Glutamatergic neuron (in vitro differentiated cells): ENCODE data around the gene STXBP6. TPM values are rescaled to one million over a fixed set of nuclear protein-coding genes. Genes with fewer than 3 reads are reported as not detected.

Experiments
- DNase-seq: peaks from one replicate; pipeline ENCODE4 v3.0.0; 2022
- H3K27ac Mint-ChIP-seq: one replicate; pipeline ENCODE4 v1.8.0; 2020; ENCODE audit warnings: mild to moderate bottlenecking, mixed read lengths, inconsistent platforms; ENCODE audit not compliant: unreplicated experiment
- H3K27me3 Mint-ChIP-seq: one replicate; pipeline ENCODE4 v1.8.0; 2020; ENCODE audit warnings: mild to moderate bottlenecking, moderate library complexity, mixed read lengths, inconsistent platforms; ENCODE audit not compliant: unreplicated experiment
- H3K36me3 Mint-ChIP-seq: one replicate; pipeline ENCODE4 v1.8.0; 2020; ENCODE audit warnings: mild to moderate bottlenecking, mixed read lengths, inconsistent platforms; ENCODE audit not compliant: unreplicated experiment
- H3K4me1 Mint-ChIP-seq: one replicate; pipeline ENCODE4 v1.8.0; 2020; ENCODE audit warnings: mild to moderate bottlenecking, low read depth, mixed read lengths, inconsistent platforms; ENCODE audit not compliant: unreplicated experiment
- H3K4me3 Mint-ChIP-seq: one replicate; pipeline ENCODE4 v1.8.0; 2020; ENCODE audit warnings: mild to moderate bottlenecking, mixed read lengths, inconsistent platforms; ENCODE audit not compliant: unreplicated experiment
- H3K9me3 Mint-ChIP-seq: one replicate; pipeline ENCODE4 v1.8.0; 2020; ENCODE audit warnings: mild to moderate bottlenecking, moderate library complexity, mixed read lengths, inconsistent platforms; ENCODE audit not compliant: unreplicated experiment
- total RNA-seq: library from RNA; stranded (reverse); fragmentation: NEBNext Ultra II Directional; extraction: Animal tissue kit (Norgen Biotek cat#: 25700); gene quantifications from one replicate; pipeline ENCODE4 v1.2.1, GENCODE V29; 2021; ENCODE audit not compliant: unreplicated experiment
- TF ChIP-seq, protein P1 (sequence below): fragments of 200-600 bp; sonication (generic); IDR thresholded peaks from one replicate; pipeline ENCODE4 v1.5.0; 2021; ENCODE audit not compliant: partially characterized antibody, unreplicated experiment

Gene STXBP6
- total RNA-seq, 1 donor from 2014 or later = 0.49 TPM

DNA sequence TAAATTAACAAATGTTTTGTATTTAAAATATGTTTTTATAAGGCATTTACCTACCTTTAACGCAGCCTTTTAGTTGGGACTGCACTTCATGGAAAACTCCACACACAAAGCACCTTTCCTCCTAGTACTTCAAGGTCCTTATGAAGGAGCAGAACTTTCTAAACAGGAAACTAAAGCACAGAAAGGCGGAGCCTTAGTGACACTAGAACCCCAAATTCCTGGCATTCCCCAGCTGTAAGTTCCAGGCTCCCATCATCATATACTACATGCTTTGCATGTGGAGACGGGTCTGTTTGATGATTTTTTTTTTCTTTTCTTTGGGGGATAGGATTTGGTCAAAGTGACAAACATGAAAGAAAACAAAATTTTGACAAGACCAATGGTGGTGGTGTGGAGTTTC, 39.5 kb downstream of the STXBP6 start:
- no peaks in the 10 kb centered on the region for H3K36me3 Mint-ChIP-seq
- H3K27me3 Mint-ChIP-seq = no peaks in the 10 kb centered on the region
- H3K9me3 Mint-ChIP-seq = no peaks in the 10 kb centered on the region
- no peaks in the 10 kb centered on the region for H3K4me1 Mint-ChIP-seq
- TF ChIP-seq, protein P1, sequence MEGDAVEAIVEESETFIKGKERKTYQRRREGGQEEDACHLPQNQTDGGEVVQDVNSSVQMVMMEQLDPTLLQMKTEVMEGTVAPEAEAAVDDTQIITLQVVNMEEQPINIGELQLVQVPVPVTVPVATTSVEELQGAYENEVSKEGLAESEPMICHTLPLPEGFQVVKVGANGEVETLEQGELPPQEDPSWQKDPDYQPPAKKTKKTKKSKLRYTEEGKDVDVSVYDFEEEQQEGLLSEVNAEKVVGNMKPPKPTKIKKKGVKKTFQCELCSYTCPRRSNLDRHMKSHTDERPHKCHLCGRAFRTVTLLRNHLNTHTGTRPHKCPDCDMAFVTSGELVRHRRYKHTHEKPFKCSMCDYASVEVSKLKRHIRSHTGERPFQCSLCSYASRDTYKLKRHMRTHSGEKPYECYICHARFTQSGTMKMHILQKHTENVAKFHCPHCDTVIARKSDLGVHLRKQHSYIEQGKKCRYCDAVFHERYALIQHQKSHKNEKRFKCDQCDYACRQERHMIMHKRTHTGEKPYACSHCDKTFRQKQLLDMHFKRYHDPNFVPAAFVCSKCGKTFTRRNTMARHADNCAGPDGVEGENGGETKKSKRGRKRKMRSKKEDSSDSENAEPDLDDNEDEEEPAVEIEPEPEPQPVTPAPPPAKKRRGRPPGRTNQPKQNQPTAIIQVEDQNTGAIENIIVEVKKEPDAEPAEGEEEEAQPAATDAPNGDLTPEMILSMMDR = no peak
- no peak overlapping the region for H3K27ac Mint-ChIP-seq
- no peak overlapping the region for H3K4me3 Mint-ChIP-seq
- no peak for DNase-seq

DNA sequence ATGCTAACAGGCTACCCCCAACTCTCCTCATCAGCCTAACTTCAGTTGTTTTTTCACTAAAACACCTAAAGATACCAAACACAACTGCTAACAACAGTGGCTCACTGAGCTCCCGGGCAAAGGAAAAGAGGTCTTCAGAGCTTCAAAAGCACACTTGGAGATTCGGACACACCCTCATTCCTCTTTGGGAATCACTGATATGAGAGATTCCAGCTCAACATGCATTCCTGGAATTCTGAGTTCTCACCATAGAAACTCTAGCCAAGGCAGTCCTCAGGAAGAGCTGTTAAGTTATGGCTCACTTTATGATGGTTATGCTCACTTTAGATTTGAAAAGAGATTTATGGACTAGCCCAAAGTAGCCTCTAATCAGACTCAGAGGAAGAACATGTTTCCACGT, 40.1 kb downstream of the STXBP6 start:
- H3K4me3 Mint-ChIP-seq = no peak overlapping the region
- H3K27ac Mint-ChIP-seq = no peak overlapping the region
- H3K9me3 Mint-ChIP-seq = no peaks in the 10 kb centered on the region
- no peaks in the 10 kb centered on the region for H3K4me1 Mint-ChIP-seq
- H3K27me3 Mint-ChIP-seq = no peaks in the 10 kb centered on the region
- TF ChIP-seq, protein P1 = no peak
- DNase-seq = no peak
- no peaks in the 10 kb centered on the region for H3K36me3 Mint-ChIP-seq

DNA sequence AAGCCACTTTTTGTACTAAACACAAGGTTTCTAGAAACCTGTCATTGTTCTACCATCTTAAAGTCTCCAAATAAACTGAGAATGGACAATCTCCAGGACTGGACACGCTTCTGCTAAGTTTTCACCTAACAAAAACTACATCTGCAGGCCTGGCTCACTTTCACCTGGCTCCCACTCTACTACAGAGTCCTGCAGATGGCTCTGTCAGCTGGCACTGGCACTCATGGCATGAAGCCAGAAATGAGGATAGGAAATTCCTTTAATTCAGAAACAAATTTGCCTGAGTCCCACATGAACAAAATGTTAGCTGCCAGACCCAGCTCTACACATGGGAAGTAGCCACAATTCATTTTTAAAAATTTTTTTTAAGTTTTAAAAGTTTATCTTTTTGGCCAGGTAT, 42.1 kb downstream of the STXBP6 start:
- no peaks in the 10 kb centered on the region for H3K27me3 Mint-ChIP-seq
- H3K4me1 Mint-ChIP-seq = no peaks in the 10 kb centered on the region
- H3K36me3 Mint-ChIP-seq = no peaks in the 10 kb centered on the region
- no peak overlapping the region for H3K27ac Mint-ChIP-seq
- TF ChIP-seq, protein P1 = no peak
- no peak for DNase-seq
- H3K9me3 Mint-ChIP-seq = no peaks in the 10 kb centered on the region
- no peak overlapping the region for H3K4me3 Mint-ChIP-seq

- H3K4me3 Mint-ChIP-seq = no peak overlapping the region
- no peak overlapping the region for H3K27ac Mint-ChIP-seq
- no peaks in the 10 kb centered on the region for H3K36me3 Mint-ChIP-seq
- no peaks in the 10 kb centered on the region for H3K9me3 Mint-ChIP-seq
- H3K27me3 Mint-ChIP-seq = no peaks in the 10 kb centered on the region
- no peaks in the 10 kb centered on the region for H3K4me1 Mint-ChIP-seq
- no peak for DNase-seq
- TF ChIP-seq, protein P1 = no peak
Measured at GRCh38 chr14:25006961-25007795, 42.8 kb downstream of the STXBP6 start.

GRCh38 chr14:25006031-25006430, 43.9 kb downstream of the STXBP6 start:
- no peaks in the 10 kb centered on the region for H3K36me3 Mint-ChIP-seq
- H3K4me1 Mint-ChIP-seq = no peaks in the 10 kb centered on the region
- no peak overlapping the region for H3K27ac Mint-ChIP-seq
- no peaks in the 10 kb centered on the region for H3K9me3 Mint-ChIP-seq
- DNase-seq = no peak
- no peaks in the 10 kb centered on the region for H3K27me3 Mint-ChIP-seq
- no peak overlapping the region for H3K4me3 Mint-ChIP-seq
- TF ChIP-seq, protein P1 = no peak
